Measurements from ENCODE around the gene NCS1. TPM values are rescaled to one million over a fixed set of nuclear protein-coding genes. Genes with fewer than 3 reads are reported as not detected.

NCS1 gene
- total RNA-seq, 4 donors from 2014 or later = 105 to 231 (median 127) TPM

DNA sequence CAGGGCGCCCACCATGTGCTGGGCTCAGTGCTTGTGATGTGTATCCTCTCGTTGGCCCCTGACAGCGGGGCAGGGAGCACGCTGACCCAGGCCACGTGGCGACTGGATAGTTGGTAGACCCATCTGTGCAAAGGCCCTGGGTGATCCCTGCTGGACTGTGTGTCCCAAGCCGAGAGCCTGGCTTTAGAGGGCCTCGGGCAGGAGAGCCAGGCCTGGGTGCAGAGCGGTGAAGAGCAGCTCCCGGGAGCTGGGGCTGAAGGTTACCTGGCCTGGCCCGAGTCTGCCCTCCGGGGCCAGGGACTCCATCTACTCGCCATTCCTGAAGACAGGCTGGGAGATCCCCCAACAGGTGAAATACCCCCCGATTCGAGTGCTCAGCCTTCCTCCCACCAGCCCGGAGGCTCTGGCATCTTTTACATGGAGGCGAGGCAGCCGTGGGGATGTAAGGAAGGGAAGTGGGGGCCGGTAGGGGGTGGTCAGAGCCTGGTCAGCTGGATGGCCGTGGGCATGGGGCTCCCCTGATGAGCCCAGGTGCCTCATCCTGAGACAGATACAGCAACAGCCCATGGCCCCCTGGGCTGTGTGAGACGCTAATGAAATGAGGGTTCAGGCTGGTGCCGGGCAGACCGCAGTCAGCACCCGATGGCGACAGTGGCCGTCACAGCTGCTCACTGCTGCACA is 19.0 kb downstream of the NCS1 start:
- WGBS, 2 donors (ENCODE audit: low coverage in 1 of 2) = 83% methylated on average over 1 of the region's 26 CpGs; no CpG with 5 or more reads in 1 of the 2 donors

DNA sequence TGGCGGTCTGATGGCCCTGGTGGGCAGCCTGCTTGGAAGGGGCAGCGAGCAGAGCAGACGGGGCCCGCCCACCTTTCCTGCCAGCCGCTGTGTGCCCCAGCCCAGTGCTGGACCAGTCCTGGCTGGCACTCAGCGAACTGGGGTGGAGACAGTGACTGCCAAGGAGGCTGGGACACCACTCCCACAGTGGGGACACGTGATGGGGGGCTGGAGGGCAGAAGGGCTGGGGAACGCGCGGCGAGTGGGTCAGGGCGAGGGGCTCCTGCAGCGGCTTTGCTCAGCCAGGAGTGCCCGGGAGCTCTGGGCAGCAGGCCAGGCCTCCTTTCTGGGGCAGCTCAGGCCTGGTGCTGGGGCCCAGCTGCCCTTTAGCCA is 19.5 kb downstream of the NCS1 start:
- TF ChIP-seq EP300 (IDR thresholded peaks at IDR 0.05) (no peak), POLR2A (IDR thresholded peaks at IDR 0.05) (no peak), POLR2AphosphoS5 (IDR thresholded peaks at IDR 0.05) (no peak)
- TF ChIP-seq, protein P1, sequence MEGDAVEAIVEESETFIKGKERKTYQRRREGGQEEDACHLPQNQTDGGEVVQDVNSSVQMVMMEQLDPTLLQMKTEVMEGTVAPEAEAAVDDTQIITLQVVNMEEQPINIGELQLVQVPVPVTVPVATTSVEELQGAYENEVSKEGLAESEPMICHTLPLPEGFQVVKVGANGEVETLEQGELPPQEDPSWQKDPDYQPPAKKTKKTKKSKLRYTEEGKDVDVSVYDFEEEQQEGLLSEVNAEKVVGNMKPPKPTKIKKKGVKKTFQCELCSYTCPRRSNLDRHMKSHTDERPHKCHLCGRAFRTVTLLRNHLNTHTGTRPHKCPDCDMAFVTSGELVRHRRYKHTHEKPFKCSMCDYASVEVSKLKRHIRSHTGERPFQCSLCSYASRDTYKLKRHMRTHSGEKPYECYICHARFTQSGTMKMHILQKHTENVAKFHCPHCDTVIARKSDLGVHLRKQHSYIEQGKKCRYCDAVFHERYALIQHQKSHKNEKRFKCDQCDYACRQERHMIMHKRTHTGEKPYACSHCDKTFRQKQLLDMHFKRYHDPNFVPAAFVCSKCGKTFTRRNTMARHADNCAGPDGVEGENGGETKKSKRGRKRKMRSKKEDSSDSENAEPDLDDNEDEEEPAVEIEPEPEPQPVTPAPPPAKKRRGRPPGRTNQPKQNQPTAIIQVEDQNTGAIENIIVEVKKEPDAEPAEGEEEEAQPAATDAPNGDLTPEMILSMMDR (IDR thresholded peaks at IDR 0.05) = no peak
- H3K36me3 ChIP-seq = no peaks in the 10 kb centered on the region
- H3K27me3 ChIP-seq = no peaks in the 10 kb centered on the region
- peaks cover 0 to 100% (median 65%) of the 10 kb centered on the region in 3 donors for H3K4me1 ChIP-seq
- no CpG with 5 or more reads among the region's 14 CpGs for WGBS, 2 donors (ENCODE audit: low coverage in 1 of 2)
- no peak overlapping the region for H3K4me3 ChIP-seq
- peak overlapping the region; percentile 75 to 98 (median 90) for H3K27ac ChIP-seq
- H3K9me3 ChIP-seq = no peaks in the 10 kb centered on the region
- peak; percentile 7 for ATAC-seq

More for the DNA sequence above, 19.0 kb downstream of the NCS1 start:
- H3K4me1 ChIP-seq = peaks cover 0 to 100% (median 66%) of the 10 kb centered on the region in 3 donors
- no peak for ATAC-seq
- H3K9me3 ChIP-seq = no peaks in the 10 kb centered on the region
- H3K4me3 ChIP-seq = no peak overlapping the region
- H3K36me3 ChIP-seq = no peaks in the 10 kb centered on the region
- H3K27ac ChIP-seq = peak overlapping the region; percentile 75 to 98 (median 90)
- H3K27me3 ChIP-seq = no peaks in the 10 kb centered on the region
- no peak for TF ChIP-seq EP300 (IDR thresholded peaks at IDR 0.05)
- no peak for TF ChIP-seq POLR2AphosphoS5 (IDR thresholded peaks at IDR 0.05)
- no peak for TF ChIP-seq POLR2A (IDR thresholded peaks at IDR 0.05)
- TF ChIP-seq, protein P1 (IDR thresholded peaks at IDR 0.05) = no peak

DNA sequence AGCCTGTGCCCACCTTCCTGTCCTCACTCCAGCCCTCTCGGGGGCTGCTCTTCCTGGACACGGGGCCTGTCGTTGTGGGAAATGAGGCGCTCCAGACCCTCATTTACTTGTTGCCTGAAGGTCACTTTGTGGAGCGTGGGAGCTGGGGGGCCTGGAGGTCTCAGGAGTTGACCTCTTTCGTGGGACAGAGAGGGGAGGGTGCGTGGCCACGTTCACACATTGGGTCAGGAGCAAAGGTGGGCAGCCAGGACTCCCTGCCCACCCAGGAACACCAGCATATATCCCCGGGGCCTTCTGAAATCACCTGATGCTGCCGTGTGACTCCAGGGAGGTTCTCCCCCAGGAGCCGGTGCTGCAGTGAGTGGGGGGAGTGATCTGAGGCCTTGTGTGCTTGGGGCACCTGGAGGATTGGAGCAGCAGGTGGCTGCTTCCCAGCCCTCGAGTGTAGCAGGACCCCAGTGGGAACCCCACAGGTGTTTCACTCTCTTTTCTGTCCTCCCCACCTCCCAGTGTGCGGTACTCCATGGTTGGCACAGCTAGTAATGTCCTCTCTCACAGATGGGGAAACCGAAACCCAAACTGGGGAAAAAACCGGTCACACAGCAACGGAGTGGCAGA is 20.3 kb downstream of the NCS1 start:
- TF ChIP-seq POLR2A (IDR thresholded peaks at IDR 0.05) (no peak), POLR2AphosphoS5 (IDR thresholded peaks at IDR 0.05) (no peak), EP300 (IDR thresholded peaks at IDR 0.05) (no peak)
- TF ChIP-seq, protein P1 (IDR thresholded peaks at IDR 0.05) = no peak
- WGBS, 2 donors (ENCODE audit: low coverage in 1 of 2) = 40 to 46% methylated on average over 3 to 4 of the region's 16 CpGs
- H3K36me3 ChIP-seq = no peaks in the 10 kb centered on the region
- H3K27me3 ChIP-seq = no peaks in the 10 kb centered on the region
- H3K4me3 ChIP-seq = peak overlapping the region in 1 of 2 donors; percentile 12
- peak overlapping the region; percentile 75 to 98 (median 90) for H3K27ac ChIP-seq
- no peaks in the 10 kb centered on the region for H3K9me3 ChIP-seq
- peaks cover 0 to 100% (median 60%) of the 10 kb centered on the region in 3 donors for H3K4me1 ChIP-seq
- peak; percentile 11 for ATAC-seq

DNA sequence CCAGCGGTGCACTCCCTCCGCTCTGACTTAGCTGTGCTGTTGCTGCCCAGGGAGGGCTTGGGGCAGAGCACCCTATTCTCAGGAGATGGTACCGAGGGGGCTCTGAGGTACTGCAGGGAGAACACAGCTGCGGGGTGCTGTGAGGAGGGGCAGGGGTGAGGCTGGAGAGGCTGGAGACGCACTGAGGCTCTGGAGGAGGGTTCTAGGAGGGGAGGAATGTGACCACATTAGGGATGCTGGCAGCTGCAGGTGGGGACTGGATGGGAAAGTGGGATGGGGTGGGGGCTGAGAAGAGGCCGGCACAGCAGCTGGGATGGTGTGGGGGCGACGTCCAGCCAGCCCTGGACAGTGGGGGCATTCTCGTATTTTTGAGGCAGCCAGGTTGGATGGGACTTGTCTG is 20.9 kb downstream of the NCS1 start:
- Histone ChIP-seq H3K4me1 (peaks cover 0 to 100% (median 57%) of the 10 kb centered on the region in 3 donors), H3K27me3 (no peaks in the 10 kb centered on the region), H3K4me3 (peak overlapping the region in 1 of 2 donors; percentile 12), H3K9me3 (no peaks in the 10 kb centered on the region), H3K36me3 (no peaks in the 10 kb centered on the region), H3K27ac (peak overlapping the region; percentile 75 to 98 (median 90))
- ATAC-seq = peak; percentile 27
- TF ChIP-seq POLR2AphosphoS5 (IDR thresholded peaks at IDR 0.05) (no peak), EP300 (IDR thresholded peaks at IDR 0.05) (no peak), POLR2A (IDR thresholded peaks at IDR 0.05) (no peak)
- TF ChIP-seq, protein P1 (IDR thresholded peaks at IDR 0.05) = no peak
- WGBS, 2 donors (ENCODE audit: low coverage in 1 of 2) = 18 to 45% methylated on average over 4 to 5 of the region's 9 CpGs

Data from gastroesophageal sphincter (tissue), 4 donors.